Epidermal melanocyte (primary cell): ENCODE measurements around the gene MCUR1.
"Not testable (repeated sequence)": the region's sequence is repeated elsewhere in the genome, so short reads cannot be mapped to it uniquely, and the experiment has no call there.

Experiments
- DNase-seq: peaks from one replicate; pipeline ENCODE4 v3.0.0; 2011; ENCODE audit warnings: low spot score; ENCODE audit not compliant: insufficient read length

MCUR1 gene

GRCh38 chr6:13778028-13778427 lies 36.3 kb downstream of the MCUR1 start:
- no peak for DNase-seq

- no peak for DNase-seq
These were observed 37.8 kb downstream of the MCUR1 start for GRCh38 chr6:13776602-13777001.

- not testable (repeated sequence) for DNase-seq
These were observed 38.9 kb downstream of the MCUR1 start for GRCh38 chr6:13775466-13775865.

GRCh38 chr6:13772358-13773030 lies 41.9 kb downstream of the MCUR1 start:
- not testable (repeated sequence) for DNase-seq

- DNase-seq = no peak
These were observed 44.7 kb downstream of the MCUR1 start for GRCh38 chr6:13769655-13770053.

GRCh38 chr6:13769034-13769654 lies 45.2 kb downstream of the MCUR1 start:
- DNase-seq = no peak

- no peak for DNase-seq
These were observed 47.1 kb downstream of the MCUR1 start for GRCh38 chr6:13767121-13767808.

- no peak for DNase-seq
These were observed 48.1 kb downstream of the MCUR1 start for GRCh38 chr6:13766201-13766634.

GRCh38 chr6:13765570-13765969 lies 48.8 kb downstream of the MCUR1 start:
- no peak for DNase-seq

GRCh38 chr6:13764996-13765395 lies 49.4 kb downstream of the MCUR1 start:
- no peak for DNase-seq

GRCh38 chr6:13763740-13764381 lies 50.5 kb downstream of the MCUR1 start:
- no peak for DNase-seq

GRCh38 chr6:13762611-13763441 lies 51.5 kb downstream of the MCUR1 start:
- DNase-seq = peak; percentile 81

- DNase-seq = no peak
These were observed 52.9 kb downstream of the MCUR1 start for GRCh38 chr6:13761361-13762036.

GRCh38 chr6:13760307-13761304 lies 53.8 kb downstream of the MCUR1 start:
- DNase-seq = no peak

GRCh38 chr6:13759025-13759424 lies 55.3 kb downstream of the MCUR1 start:
- no peak for DNase-seq

GRCh38 chr6:13754644-13755043 lies 59.7 kb downstream of the MCUR1 start:
- no peak for DNase-seq

GRCh38 chr6:13743736-13744127 lies 70.6 kb downstream of the MCUR1 start:
- DNase-seq = no peak

- DNase-seq = no peak
These were observed 71.2 kb downstream of the MCUR1 start for GRCh38 chr6:13742961-13743735.

- no peak for DNase-seq
These were observed 73.0 kb downstream of the MCUR1 start for GRCh38 chr6:13741365-13741764.
